A549 (cell line): ENCODE measurements around the gene HYAL4.

Experiments used
- CTCF ChIP-seq: fragments of >200 bp; sonication (Bioruptor Twin); formaldehyde crosslinking; IDR thresholded peaks from 3 replicates; pipeline ENCODE4 v1.5.1; 2016
- POLR2A ChIP-seq: IDR thresholded peaks from 2 replicates; pipeline ENCODE4 v1.6.1; 2012; ENCODE audit warnings: mild to moderate bottlenecking, low read length
- SMC3 ChIP-seq: fragments of >200 bp; sonication (Bioruptor Twin); formaldehyde crosslinking; IDR thresholded peaks from 3 replicates; pipeline ENCODE4 v1.6.1; 2018; ENCODE audit warnings: inconsistent platforms
- SREBF2 ChIP-seq: fragments of 450-650 bp; IDR thresholded peaks from 2 replicates; pipeline ENCODE4 v1.6.1; 2014; ENCODE audit warnings: mild to moderate bottlenecking, moderate library complexity

- TF ChIP-seq SREBF2 (no peak), CTCF (no peak), POLR2A (no peak), SMC3 (no peak)
Observed at GRCh38 chr7:123796568-123796967, 48.4 kb upstream of the HYAL4 start.
